Uterus (tissue), 4 donors: ENCODE results near the gene CHRD. TPM values are rescaled to one million over a fixed set of nuclear protein-coding genes. Genes with fewer than 3 reads are reported as not detected.
A peak's percentile ranks its signal among the peaks of the same experiment; 100 is the strongest.

Experiments used
- DNase-seq, 2 donors: peaks; one replicate each; pipeline ENCODE4 v3.0.0-alpha.2; 2019 to 2020
- H3K27ac ChIP-seq, 2 donors: fragments of 200-600 bp; sonication (generic); 1 replicate in 1 of 2; 2 replicates in 1 of 2; pipeline ENCODE4 v1.5.1; 2016 to 2018
- H3K27me3 ChIP-seq, 2 donors: fragments of 200-600 bp; sonication (generic); one replicate each; pipeline ENCODE4 v1.5.1; 2018 to 2019; ENCODE audit warnings: control low read depth in 1 of 2
- H3K36me3 ChIP-seq, 2 donors: fragments of 200-600 bp; sonication (generic); one replicate each; pipeline ENCODE4 v1.5.1; 2019; ENCODE audit warnings: control low read depth in 1 of 2
- H3K4me1 ChIP-seq, 2 donors: fragments of 200-600 bp; sonication (generic); one replicate each; pipeline ENCODE4 v1.5.1; 2018 to 2019; ENCODE audit warnings: control low read depth in 1 of 2
- H3K4me3 ChIP-seq, 2 donors: fragments of 200-600 bp; sonication (generic); 1 replicate in 1 of 2; 2 replicates in 1 of 2; pipeline ENCODE4 v1.5.1; 2018 to 2019; ENCODE audit warnings: mild to moderate bottlenecking in 1 of 2
- H3K9me3 ChIP-seq, 2 donors: fragments of 200-600 bp; sonication (generic); one replicate each; pipeline ENCODE4 v1.5.1; 2019; ENCODE audit warnings: control low read depth in 1 of 2
- POLR2A ChIP-seq, 2 donors: fragments of 450-650 bp; IDR thresholded peaks; one replicate each; pipeline ENCODE4 v1.6.1; 2016; ENCODE audit warnings: antibody characterized with exemption in 2 of 2, mild to moderate bottlenecking in 1 of 2, moderate library complexity in 1 of 2
- intact Hi-C: fragments of 100-400 bp; cut with DNase I; formaldehyde crosslinking; loops from one replicate; pipeline ENCODE4 v1.15.1; 2023; ENCODE audit warnings: low total_unique reads
- total RNA-seq, 4 donors: library from RNA; depleted of rRNA in 3 of 4; stranded (reverse); fragments of >200 nt in 3 of 4; gene quantifications; one replicate each; pipeline versions ENCODE4 v1.1.0 to v1.2.4, GENCODE V29; 2014 to 2023
- TF ChIP-seq, protein P1 (sequence below), 4 experiments: fragments of 200-600 bp in 2 of 4; fragments of 450-650 bp in 2 of 4; sonication (generic) in 2 of 4; IDR thresholded peaks; one replicate each; pipeline ENCODE4 v1.5.1; 2016 to 2019; ENCODE audit warnings: antibody characterized with exemption in 4 of 4, mild to moderate bottlenecking in 2 of 4, moderate library complexity in 1 of 4
- donor health status: DM: yes; HTN: yes; CAD: no.

Gene CHRD
- total RNA-seq, 4 donors from 2014 or later: 15.9 to 57.1 (median 30.7) TPM

DNA sequence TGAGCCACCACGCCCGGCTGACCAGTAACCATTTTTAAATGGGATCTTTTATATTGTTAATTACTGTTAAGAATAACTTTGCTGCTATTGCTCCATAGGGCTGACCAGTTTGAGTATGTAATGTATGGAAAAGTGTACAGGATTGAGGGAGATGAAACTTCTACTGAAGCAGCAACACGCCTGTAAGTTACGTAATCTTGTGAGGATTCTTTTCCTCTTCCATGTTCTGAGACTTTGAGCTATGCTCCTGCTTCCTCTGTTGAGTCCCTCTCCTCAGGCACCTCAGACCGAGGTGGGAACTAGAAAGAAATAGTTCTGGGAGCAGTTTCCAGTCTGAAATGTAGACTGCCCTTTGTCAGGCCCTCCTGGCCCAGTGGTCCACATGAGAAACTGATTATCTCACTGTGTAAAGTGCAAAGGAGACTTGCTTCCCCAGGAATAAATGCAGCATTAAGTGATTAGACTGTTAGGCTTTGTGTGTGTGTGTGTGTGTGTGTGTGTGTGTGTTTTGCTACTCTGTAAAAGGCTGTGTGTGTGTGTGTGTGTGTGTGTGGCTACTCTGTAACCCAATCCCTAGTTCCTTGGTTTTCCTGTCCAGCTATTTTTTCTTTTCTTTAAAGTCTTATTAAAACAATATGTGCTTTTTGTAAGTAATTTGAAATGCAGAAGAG is 13.1 kb upstream of the CHRD start:
- Histone ChIP-seq H3K9me3 (no peaks in the 10 kb centered on the region), H3K4me1 (peaks cover 0 to 13% of the 10 kb centered on the region in 2 donors), H3K27me3 (no peaks in the 10 kb centered on the region), H3K27ac (no peak overlapping the region), H3K4me3 (no peak overlapping the region), H3K36me3 (no peaks in the 10 kb centered on the region)
- DNase-seq: no peak
- intact Hi-C loops: no loop called here
- no peak for TF ChIP-seq POLR2A (IDR thresholded peaks at IDR 0.05)
- TF ChIP-seq, protein P1, sequence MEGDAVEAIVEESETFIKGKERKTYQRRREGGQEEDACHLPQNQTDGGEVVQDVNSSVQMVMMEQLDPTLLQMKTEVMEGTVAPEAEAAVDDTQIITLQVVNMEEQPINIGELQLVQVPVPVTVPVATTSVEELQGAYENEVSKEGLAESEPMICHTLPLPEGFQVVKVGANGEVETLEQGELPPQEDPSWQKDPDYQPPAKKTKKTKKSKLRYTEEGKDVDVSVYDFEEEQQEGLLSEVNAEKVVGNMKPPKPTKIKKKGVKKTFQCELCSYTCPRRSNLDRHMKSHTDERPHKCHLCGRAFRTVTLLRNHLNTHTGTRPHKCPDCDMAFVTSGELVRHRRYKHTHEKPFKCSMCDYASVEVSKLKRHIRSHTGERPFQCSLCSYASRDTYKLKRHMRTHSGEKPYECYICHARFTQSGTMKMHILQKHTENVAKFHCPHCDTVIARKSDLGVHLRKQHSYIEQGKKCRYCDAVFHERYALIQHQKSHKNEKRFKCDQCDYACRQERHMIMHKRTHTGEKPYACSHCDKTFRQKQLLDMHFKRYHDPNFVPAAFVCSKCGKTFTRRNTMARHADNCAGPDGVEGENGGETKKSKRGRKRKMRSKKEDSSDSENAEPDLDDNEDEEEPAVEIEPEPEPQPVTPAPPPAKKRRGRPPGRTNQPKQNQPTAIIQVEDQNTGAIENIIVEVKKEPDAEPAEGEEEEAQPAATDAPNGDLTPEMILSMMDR (IDR thresholded peaks at IDR 0.05): no peak

DNA sequence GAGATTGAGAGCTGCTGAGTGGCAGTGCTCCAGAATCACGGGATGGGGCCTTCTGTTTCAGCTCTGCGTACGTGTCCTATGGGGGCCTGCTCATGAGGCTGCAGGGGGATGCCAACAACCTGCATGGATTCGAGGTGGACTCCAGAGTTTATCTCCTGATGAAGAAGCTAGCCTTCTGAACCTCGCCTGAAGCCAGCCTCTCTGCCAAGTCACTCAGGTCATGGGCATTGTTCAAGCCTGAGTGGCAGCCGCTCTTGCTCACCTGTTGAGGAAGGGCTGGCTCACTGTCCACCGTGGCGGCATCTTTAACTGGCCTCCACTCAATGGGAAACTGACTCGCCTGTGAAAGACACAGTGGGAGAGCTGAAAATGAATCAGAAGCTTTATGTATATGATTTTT is 11.7 kb upstream of the CHRD start:
- intact Hi-C loops: no loop called here
- TF ChIP-seq POLR2A (IDR thresholded peaks at IDR 0.05): no peak
- TF ChIP-seq, protein P1 (IDR thresholded peaks at IDR 0.05): no peak
- H3K9me3 ChIP-seq: no peaks in the 10 kb centered on the region
- no peak overlapping the region for H3K27ac ChIP-seq
- no peak overlapping the region for H3K4me3 ChIP-seq
- peaks cover 0 to 13% of the 10 kb centered on the region in 2 donors for H3K4me1 ChIP-seq
- no peak for DNase-seq
- H3K36me3 ChIP-seq: no peaks in the 10 kb centered on the region
- H3K27me3 ChIP-seq: no peaks in the 10 kb centered on the region

DNA sequence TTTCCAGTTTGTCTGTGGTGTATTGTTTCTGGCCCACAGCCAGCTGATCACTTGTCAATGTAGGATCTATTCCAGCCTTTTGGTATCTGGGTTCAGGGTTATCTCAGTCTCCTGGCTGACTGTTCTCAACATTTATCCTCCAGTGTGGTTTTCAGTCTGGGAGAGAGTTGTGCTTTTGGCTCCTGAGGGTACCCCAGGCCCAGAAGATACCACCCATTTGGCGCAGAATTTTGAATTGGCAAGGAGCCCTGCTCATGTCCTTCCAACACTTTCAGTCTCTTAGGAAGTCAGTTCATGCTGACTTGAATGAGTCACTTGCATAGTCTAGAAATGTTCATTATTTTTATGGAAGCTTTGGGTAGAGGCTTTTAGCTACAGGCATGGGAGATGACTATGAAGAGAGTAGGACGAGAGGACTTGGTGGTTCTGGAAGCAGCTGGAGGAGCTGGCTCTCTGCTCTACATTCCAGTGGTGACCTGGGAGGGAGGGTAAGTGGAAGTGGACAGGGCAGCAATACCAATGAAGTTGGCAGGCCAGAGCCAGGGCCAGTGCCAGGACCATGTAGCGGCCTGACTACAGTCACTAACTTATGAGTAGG is 11.2 kb upstream of the CHRD start:
- TF ChIP-seq, protein P1 (IDR thresholded peaks at IDR 0.05): no peak
- no peak for TF ChIP-seq POLR2A (IDR thresholded peaks at IDR 0.05)
- H3K9me3 ChIP-seq: no peaks in the 10 kb centered on the region
- H3K4me3 ChIP-seq: no peak overlapping the region
- DNase-seq: no peak
- no peaks in the 10 kb centered on the region for H3K27me3 ChIP-seq
- no peaks in the 10 kb centered on the region for H3K36me3 ChIP-seq
- peaks cover 0 to 10% of the 10 kb centered on the region in 2 donors for H3K4me1 ChIP-seq
- H3K27ac ChIP-seq: peak overlapping the region in 1 of 2 donors; percentile 2
- intact Hi-C loops: no loop called here

DNA sequence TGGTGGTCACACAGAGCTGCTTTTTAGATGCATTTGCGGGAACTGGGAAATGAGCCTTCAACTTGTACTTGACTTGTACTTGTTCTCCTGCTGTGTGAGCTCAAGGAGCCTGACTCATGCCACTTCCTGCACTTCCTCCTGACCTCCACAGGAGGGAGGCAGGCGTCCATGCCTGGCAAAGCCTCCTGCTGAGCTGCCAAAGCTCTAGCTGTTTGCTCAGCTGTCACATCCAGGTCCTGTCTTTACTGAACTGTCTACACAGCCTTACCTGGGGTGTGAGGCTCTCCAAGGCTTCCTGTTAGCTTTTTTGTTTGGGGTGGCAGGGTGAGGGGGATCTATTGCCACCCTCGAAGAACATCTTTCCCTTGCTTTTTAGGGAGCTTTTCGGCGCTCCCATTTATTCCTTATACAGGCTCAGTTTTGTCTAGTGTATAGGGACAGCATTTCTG is 8.3 kb upstream of the CHRD start:
- Histone ChIP-seq H3K27me3 (no peaks in the 10 kb centered on the region), H3K36me3 (no peaks in the 10 kb centered on the region), H3K9me3 (no peaks in the 10 kb centered on the region), H3K27ac (peak overlapping the region in 1 of 2 donors; percentile 8), H3K4me3 (no peak overlapping the region), H3K4me1 (no peaks in the 10 kb centered on the region)
- peak in 1 of 2 donors; percentile 17 for TF ChIP-seq POLR2A (IDR thresholded peaks at IDR 0.05)
- TF ChIP-seq, protein P1 (IDR thresholded peaks at IDR 0.05): peak; percentile 88 to 96 (median 93)
- peak; percentile 79 to 81 for DNase-seq
- intact Hi-C loops: loop anchor here (10.0 kb wide), 2 partner anchors 143 to 173 kb away; no protein-coding TSS in a partner anchor

DNA sequence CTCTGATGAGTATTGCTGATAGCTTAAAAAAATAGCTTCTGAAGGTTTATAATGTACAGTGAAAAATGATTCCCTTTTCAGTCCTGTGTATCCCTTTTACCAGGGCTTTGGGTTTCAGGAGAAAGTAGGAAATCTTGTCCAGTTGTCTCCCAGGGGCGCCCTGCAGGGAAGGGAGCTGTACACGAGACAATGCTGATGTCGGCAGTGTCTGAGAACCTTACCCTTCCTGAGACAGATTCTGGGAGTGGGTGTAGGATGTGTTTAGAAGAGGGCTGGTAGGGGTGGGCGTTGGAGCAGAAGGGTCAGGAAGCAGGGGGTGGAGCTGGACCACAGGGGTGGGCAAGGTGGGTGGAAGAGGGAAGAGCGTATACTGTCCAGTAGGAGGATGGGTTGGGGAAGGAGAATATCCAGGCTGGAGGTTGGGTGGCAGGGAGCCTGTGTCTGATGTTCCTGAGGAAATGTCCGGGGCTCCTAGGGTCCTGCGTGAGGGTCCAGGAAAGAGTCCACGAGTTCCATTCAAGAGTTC is 7.5 kb upstream of the CHRD start:
- DNase-seq: no peak
- TF ChIP-seq POLR2A (IDR thresholded peaks at IDR 0.05): no peak
- TF ChIP-seq, protein P1 (IDR thresholded peaks at IDR 0.05): no peak
- Histone ChIP-seq H3K9me3 (no peaks in the 10 kb centered on the region), H3K27me3 (no peaks in the 10 kb centered on the region), H3K4me3 (no peak overlapping the region), H3K4me1 (no peaks in the 10 kb centered on the region), H3K36me3 (no peaks in the 10 kb centered on the region), H3K27ac (no peak overlapping the region)
- intact Hi-C loops: loop anchor here (10.0 kb wide), 2 partner anchors 142 to 172 kb away; no protein-coding TSS in a partner anchor
